Neural cell (in vitro differentiated cells): ENCODE results near the gene CCDC71. TPM values are rescaled to one million over a fixed set of nuclear protein-coding genes. Genes with fewer than 3 reads are reported as not detected.

Source experiments
- H2AFZ ChIP-seq: fragments of 200-600, 300-800 bp; sonication (generic), shearing (Covaris generic); 2 replicates; pipeline ENCODE4 v1.6.0; 2014; ENCODE audit warnings: low read depth, mild to moderate bottlenecking, antibody characterized with exemption, low read length, moderate library complexity
- H3F3A ChIP-seq: fragments of 200-600 bp; shearing (Covaris generic); 2 replicates; pipeline ENCODE4 v1.6.1; 2016; ENCODE audit warnings: mild to moderate bottlenecking, moderate library complexity, mixed read lengths, antibody characterized with exemption, low read length; ENCODE audit not compliant: insufficient read depth, poor library complexity, severe bottlenecking
- H3K27ac ChIP-seq: fragments of 200-600, 300-800 bp; sonication (generic), shearing (Covaris generic); 2 replicates; pipeline ENCODE4 v1.5.1; 2014; ENCODE audit warnings: mild to moderate bottlenecking, low read length, moderate library complexity
- H3K27me3 ChIP-seq: fragments of 300-800, 200-600 bp; sonication (generic), shearing (Covaris generic); 2 replicates; pipeline ENCODE4 v1.6.0; 2014; ENCODE audit warnings: mild to moderate bottlenecking, low read depth, low read length, moderate library complexity; ENCODE audit not compliant: insufficient read depth
- H3K36me3 ChIP-seq: fragments of 300-800, 200-600 bp; sonication (generic), shearing (Covaris generic); 2 replicates; pipeline ENCODE4 v1.5.1; 2014; ENCODE audit warnings: mild to moderate bottlenecking, antibody characterized with exemption, low read length, moderate library complexity; ENCODE audit not compliant: insufficient read depth
- H3K4me2 ChIP-seq: fragments of 300-800, 200-600 bp; sonication (generic), shearing (Covaris generic); 2 replicates; pipeline ENCODE4 v1.6.0; 2014; ENCODE audit warnings: mild to moderate bottlenecking, low read length
- H3K4me3 ChIP-seq: fragments of 300-800, 200-600 bp; sonication (generic), shearing (Covaris generic); 2 replicates; pipeline ENCODE4 v1.5.1; 2014; ENCODE audit warnings: mild to moderate bottlenecking, low read length, moderate library complexity
- H3K79me2 ChIP-seq: fragments of 200-600 bp; shearing (Covaris generic); replicated peaks from 2 replicates; pipeline ENCODE4 v1.6.0; 2014; ENCODE audit warnings: mild to moderate bottlenecking, low read length, moderate library complexity; ENCODE audit not compliant: insufficient read depth
- H3K9ac ChIP-seq: fragments of 300-800, 200-600 bp; sonication (generic), shearing (Covaris generic); 2 replicates; pipeline ENCODE4 v1.6.1; 2016; ENCODE audit warnings: mild to moderate bottlenecking, low read length, mixed read lengths
- H3K9me2 ChIP-seq: fragments of 200-600 bp; shearing (Covaris generic); 2 replicates; pipeline ENCODE4 v1.6.1; 2016; ENCODE audit warnings: mild to moderate bottlenecking, low read length, mixed read lengths; ENCODE audit not compliant: insufficient read depth
- H3K9me3 ChIP-seq: fragments of 200-600, 300-800 bp; sonication (generic), shearing (Covaris generic); 2 replicates; pipeline ENCODE4 v1.6.1; 2016; ENCODE audit warnings: mild to moderate bottlenecking, mixed run types, low read length, moderate library complexity, mixed read lengths
- H4K20me1 ChIP-seq: fragments of 200-600 bp; shearing (Covaris generic); 2 replicates; pipeline ENCODE4 v1.6.1; 2016; ENCODE audit warnings: mild to moderate bottlenecking, mixed run types; ENCODE audit not compliant: insufficient read depth
- EP300 ChIP-seq: fragments of 450-650 bp; conservative IDR thresholded peaks from 2 replicates; pipeline ENCODE4 v1.6.1; 2014; ENCODE audit warnings: antibody characterized with exemption, mild to moderate bottlenecking, moderate library complexity; ENCODE audit not compliant: poor library complexity, severe bottlenecking
- EZH2 ChIP-seq: fragments of 200-600, 300-800 bp; shearing (Covaris generic), sonication (generic); IDR thresholded peaks from 2 replicates; pipeline ENCODE4 v1.6.1; 2014; ENCODE audit warnings: antibody characterized with exemption, low read length, borderline replicate concordance, mild to moderate bottlenecking; ENCODE audit not compliant: insufficient read depth, poor library complexity, severe bottlenecking
- MXI1 ChIP-seq: fragments of 450-650 bp; conservative IDR thresholded peaks from 2 replicates; pipeline ENCODE4 v1.6.1; 2014; ENCODE audit warnings: antibody characterized with exemption, mild to moderate bottlenecking; ENCODE audit not compliant: poor library complexity, severe bottlenecking
- POLR2AphosphoS5 ChIP-seq: IDR thresholded peaks from 2 replicates; pipeline ENCODE4 v1.6.1; 2012
- RAD21 ChIP-seq: fragments of 450-650 bp; conservative IDR thresholded peaks from 2 replicates; pipeline ENCODE4 v1.6.1; 2014; ENCODE audit warnings: antibody characterized with exemption, mild to moderate bottlenecking, moderate library complexity
- SMC3 ChIP-seq: fragments of 450-650 bp; conservative IDR thresholded peaks from 2 replicates; pipeline ENCODE4 v1.6.1; 2014; ENCODE audit warnings: antibody characterized with exemption, mild to moderate bottlenecking, moderate library complexity; ENCODE audit not compliant: poor library complexity
- TAF1 ChIP-seq: IDR thresholded peaks from 2 replicates; pipeline ENCODE4 v1.6.1; 2012; ENCODE audit warnings: low read depth
- polyA plus RNA-seq: library from polyadenylated mRNA; depleted of rRNA; stranded (reverse); fragments of >200 nt; gene quantifications from 2 replicates; pipeline ENCODE4 v1.2.3, GENCODE V29; 2014
- TF ChIP-seq, protein P1 (sequence below): IDR thresholded peaks from 2 replicates; pipeline ENCODE4 v1.6.1; 2012; ENCODE audit warnings: borderline replicate concordance
- TF ChIP-seq, protein P2 (sequence below): fragments of 450-650 bp; IDR thresholded peaks from 2 replicates; pipeline ENCODE4 v1.5.1; 2014; ENCODE audit warnings: antibody characterized with exemption, mild to moderate bottlenecking, moderate library complexity; ENCODE audit not compliant: poor library complexity, severe bottlenecking

CCDC71 gene
- polyA plus RNA-seq, 1 donor from 2014 or later = 14.8 TPM

DNA sequence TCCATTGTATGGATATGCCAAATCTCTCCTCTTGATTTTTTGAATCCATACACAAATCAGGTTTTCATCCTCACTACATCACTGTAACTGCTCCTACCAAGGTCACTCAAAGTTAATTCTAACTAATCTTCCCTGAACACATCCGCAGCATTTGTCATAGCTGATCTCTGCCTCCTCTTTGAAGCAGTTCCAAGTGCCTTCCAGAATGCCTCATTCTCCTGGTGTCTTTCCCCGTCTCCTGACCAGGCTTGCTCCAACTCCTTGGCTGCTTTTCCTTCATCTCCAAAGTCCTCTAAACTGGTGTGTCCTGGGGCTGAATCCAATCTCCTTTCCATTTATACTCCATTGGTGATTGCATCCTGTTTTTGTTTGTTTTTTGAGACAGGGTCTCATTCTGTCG is 32.0 kb upstream of the CCDC71 start:
- Histone ChIP-seq H4K20me1 (no peaks in the 10 kb centered on the region), H3K27ac (no peak overlapping the region), H3K79me2 (no peaks in the 10 kb centered on the region), H3K36me3 (no peaks in the 10 kb centered on the region), H3K9me3 (no peaks in the 10 kb centered on the region), H3F3A (no peaks in the 10 kb centered on the region), H3K27me3 (no peaks in the 10 kb centered on the region), H3K4me2 (no peak overlapping the region), H3K4me3 (no peak overlapping the region), H3K9ac (no peak overlapping the region), H3K9me2 (no peaks in the 10 kb centered on the region), H2AFZ (no peak overlapping the region)
- TF ChIP-seq POLR2AphosphoS5 = no peak
- TF ChIP-seq, protein P1, sequence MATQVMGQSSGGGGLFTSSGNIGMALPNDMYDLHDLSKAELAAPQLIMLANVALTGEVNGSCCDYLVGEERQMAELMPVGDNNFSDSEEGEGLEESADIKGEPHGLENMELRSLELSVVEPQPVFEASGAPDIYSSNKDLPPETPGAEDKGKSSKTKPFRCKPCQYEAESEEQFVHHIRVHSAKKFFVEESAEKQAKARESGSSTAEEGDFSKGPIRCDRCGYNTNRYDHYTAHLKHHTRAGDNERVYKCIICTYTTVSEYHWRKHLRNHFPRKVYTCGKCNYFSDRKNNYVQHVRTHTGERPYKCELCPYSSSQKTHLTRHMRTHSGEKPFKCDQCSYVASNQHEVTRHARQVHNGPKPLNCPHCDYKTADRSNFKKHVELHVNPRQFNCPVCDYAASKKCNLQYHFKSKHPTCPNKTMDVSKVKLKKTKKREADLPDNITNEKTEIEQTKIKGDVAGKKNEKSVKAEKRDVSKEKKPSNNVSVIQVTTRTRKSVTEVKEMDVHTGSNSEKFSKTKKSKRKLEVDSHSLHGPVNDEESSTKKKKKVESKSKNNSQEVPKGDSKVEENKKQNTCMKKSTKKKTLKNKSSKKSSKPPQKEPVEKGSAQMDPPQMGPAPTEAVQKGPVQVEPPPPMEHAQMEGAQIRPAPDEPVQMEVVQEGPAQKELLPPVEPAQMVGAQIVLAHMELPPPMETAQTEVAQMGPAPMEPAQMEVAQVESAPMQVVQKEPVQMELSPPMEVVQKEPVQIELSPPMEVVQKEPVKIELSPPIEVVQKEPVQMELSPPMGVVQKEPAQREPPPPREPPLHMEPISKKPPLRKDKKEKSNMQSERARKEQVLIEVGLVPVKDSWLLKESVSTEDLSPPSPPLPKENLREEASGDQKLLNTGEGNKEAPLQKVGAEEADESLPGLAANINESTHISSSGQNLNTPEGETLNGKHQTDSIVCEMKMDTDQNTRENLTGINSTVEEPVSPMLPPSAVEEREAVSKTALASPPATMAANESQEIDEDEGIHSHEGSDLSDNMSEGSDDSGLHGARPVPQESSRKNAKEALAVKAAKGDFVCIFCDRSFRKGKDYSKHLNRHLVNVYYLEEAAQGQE = no peak
- no peak for TF ChIP-seq TAF1
- TF ChIP-seq, protein P2, sequence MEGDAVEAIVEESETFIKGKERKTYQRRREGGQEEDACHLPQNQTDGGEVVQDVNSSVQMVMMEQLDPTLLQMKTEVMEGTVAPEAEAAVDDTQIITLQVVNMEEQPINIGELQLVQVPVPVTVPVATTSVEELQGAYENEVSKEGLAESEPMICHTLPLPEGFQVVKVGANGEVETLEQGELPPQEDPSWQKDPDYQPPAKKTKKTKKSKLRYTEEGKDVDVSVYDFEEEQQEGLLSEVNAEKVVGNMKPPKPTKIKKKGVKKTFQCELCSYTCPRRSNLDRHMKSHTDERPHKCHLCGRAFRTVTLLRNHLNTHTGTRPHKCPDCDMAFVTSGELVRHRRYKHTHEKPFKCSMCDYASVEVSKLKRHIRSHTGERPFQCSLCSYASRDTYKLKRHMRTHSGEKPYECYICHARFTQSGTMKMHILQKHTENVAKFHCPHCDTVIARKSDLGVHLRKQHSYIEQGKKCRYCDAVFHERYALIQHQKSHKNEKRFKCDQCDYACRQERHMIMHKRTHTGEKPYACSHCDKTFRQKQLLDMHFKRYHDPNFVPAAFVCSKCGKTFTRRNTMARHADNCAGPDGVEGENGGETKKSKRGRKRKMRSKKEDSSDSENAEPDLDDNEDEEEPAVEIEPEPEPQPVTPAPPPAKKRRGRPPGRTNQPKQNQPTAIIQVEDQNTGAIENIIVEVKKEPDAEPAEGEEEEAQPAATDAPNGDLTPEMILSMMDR = no peak
- TF ChIP-seq SMC3 = no peak
- no peak for TF ChIP-seq MXI1
- TF ChIP-seq RAD21 = no peak
- TF ChIP-seq EP300 = no peak
- TF ChIP-seq EZH2 = no peak

DNA sequence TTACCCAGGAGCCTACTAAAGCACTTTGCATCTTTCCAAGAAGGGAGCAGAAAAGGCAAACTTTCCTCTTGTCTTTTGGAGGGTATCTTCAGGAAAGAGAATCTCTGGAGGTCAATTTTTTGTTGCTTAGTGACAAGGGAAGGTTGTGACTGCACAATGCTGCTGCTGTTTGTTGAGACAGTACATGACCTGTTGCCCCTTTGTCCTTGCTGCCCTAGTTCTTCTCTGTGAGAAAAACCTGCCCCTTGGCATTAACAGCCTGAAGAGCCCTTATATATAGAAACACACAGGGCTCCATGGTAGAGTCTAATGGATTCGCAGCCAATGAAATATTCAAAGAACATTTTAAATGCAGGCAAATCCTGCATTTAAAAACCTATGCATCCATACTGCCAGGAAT is 25.6 kb upstream of the CCDC71 start:
- no peak overlapping the region for H3K4me3 ChIP-seq
- H3F3A ChIP-seq = no peaks in the 10 kb centered on the region
- H3K9me3 ChIP-seq = no peaks in the 10 kb centered on the region
- H3K36me3 ChIP-seq = no peaks in the 10 kb centered on the region
- no peaks in the 10 kb centered on the region for H3K9me2 ChIP-seq
- H3K79me2 ChIP-seq = no peaks in the 10 kb centered on the region
- no peaks in the 10 kb centered on the region for H4K20me1 ChIP-seq
- TF ChIP-seq POLR2AphosphoS5 = no peak
- TF ChIP-seq, protein P1 = no peak
- no peak for TF ChIP-seq TAF1
- no peak for TF ChIP-seq MXI1
- TF ChIP-seq, protein P2 = no peak
- TF ChIP-seq EP300 = no peak
- no peak for TF ChIP-seq RAD21
- no peak for TF ChIP-seq EZH2
- TF ChIP-seq SMC3 = no peak
- no peak overlapping the region for H3K27ac ChIP-seq
- no peak overlapping the region for H2AFZ ChIP-seq
- no peak overlapping the region for H3K9ac ChIP-seq
- H3K4me2 ChIP-seq = no peak overlapping the region
- no peaks in the 10 kb centered on the region for H3K27me3 ChIP-seq
